ENCODE data around the gene CPLX4.
"Not testable (repeated sequence)": the region's sequence is repeated elsewhere in the genome, so short reads cannot be mapped to it uniquely, and the experiment has no call there.

The CPLX4 gene

DNA sequence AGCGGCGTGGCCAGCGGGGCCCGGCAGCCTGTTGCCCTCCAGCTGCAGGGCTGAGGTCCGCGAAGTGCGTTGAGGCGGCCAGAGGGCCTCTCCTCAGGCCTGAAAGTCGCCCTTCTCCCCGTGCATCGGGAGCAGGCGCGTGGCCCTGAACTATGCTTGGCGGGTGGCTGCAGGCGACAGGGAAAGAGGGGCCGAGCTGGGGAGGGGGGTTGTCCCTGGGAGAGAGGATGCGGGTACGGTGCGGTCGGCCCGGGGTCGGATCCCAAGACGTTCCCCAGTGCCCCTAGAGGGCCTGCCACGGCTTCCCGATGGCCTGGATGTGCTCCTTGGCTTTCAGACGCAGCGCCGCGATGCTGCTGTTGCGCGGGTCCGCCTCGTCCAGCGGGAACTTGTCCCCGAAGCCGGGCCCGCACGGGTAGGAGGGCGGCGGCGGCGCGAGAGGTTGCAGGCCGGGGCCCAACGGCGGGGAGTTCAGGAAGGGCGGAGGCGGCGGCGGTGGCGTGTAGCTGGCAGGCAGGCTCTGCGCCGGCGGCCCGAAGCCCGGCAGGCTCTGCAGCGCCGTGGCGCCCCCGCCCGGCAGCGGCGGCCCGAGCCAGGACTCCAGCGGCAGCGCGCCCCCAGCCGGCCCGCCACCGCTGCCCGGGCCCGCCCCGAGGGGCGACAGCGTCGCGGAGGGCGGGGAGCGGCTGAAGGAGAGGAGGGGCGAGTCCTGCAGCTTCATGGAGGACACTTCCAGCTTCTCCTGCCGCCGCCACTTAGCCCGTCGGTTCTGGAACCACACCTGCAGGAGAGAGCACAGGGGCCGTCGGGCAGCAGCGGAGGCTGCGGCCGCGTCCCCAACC is 49.5 kb downstream of the CPLX4 start:
- FAIRE-seq, result no peak

DNA sequence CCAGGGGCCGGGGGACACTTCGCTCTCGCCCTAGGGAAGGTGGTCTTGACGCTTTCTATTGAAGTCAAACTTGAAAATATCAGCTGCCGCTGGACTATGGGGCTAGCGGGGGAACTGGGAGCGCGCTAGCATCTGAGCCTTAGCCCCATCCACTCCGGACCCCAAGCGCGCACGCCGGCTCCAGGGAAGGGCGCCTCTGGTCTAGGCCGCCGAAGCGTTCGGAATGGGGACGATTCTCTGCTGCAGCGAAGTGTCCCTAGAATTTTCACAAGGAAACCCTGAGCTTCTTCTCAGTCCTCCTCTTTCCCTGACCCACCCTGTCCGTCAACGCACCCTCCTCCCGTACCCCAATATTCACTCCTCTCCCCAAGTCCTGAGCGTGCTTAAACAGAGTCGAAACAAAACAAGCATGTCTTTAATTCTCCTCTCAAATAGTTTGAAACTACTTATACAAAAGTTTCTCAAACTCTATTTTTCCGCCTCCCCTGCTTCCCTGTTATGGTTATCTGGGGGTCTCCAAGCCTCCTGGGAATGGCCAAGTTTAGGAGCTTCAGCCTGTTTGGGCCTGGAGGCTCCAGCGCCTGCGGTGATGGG is 50.2 kb downstream of the CPLX4 start:
- no peak for FAIRE-seq

DNA sequence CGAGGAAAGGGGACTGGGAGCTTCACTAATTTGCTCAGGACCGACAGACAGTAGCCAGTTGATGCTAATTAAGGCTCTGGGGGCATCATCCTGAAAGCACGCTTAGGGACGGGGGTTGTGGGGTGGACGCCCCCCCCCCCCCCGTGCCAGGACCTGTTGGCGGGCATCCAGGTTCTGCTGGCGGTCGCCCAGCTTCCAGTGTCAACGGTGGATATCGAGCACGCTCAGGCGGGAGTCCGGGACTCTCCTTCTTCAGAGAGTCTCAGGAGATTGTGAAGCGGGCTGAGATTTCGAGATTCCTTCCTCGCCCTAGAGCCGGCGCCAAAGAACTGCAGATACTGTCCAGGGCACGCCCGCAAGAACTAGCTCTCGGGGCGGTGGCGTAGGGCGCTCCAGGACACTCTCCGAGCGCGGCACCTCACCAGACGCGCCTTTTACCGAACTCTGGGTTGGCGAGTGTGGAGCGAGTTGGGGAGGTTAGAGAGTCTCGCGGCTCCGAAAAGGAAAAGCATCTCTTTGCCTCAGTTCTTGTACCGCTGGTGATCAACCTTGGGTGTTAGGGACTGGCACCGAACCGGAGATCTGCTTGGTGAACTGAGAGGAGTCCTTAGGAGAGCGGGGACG is 50.8 kb downstream of the CPLX4 start:
- no peak for FAIRE-seq

DNA sequence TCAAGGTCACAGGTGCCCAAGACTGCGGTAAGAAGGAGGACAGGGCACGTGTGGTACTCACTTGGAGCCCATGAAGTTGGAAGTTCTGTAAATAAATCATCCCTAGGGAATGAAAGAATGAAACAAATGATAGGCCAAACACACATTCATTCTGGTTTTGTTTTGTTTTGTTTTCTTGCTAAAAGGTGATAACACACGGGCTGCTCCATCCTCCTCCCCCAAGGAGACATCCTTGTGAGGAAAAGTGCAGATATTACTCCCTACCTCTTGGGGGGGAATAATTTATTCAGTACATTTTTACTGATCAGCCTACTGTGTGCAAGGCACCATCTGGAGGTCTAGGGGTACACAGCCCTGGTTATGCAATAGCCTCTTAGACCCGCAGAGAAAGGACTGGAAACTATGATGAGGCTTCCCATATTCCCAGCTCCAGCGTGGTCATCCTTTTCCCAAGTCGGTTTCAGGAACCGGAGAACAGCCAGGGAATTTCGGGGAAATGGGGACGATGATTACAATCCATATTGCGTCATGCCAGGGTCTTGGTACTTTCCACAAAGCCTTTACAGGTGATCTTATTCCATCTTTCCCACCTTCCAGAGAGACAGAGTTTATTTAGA is 51.5 kb downstream of the CPLX4 start:
- FAIRE-seq, result no peak

DNA sequence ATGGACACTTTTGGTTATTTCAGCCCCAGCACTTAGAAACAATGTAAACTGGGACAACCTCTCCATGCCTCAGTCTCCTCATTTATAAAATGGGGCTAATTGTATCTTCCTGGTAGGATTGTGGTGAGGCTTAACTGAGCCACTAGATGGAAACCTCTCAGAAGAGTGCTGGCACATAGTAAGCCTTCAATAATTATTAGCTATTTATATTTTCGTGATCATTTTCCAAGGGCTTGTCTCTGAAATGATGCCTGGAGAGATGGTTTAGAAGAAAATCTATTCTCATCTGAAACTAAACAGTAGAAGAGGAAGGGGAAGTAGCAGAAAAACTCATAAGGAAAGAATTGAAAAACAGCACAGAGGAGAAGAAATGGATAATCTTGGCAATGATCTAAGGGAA is 52.0 kb downstream of the CPLX4 start:
- no peak for FAIRE-seq

DNA sequence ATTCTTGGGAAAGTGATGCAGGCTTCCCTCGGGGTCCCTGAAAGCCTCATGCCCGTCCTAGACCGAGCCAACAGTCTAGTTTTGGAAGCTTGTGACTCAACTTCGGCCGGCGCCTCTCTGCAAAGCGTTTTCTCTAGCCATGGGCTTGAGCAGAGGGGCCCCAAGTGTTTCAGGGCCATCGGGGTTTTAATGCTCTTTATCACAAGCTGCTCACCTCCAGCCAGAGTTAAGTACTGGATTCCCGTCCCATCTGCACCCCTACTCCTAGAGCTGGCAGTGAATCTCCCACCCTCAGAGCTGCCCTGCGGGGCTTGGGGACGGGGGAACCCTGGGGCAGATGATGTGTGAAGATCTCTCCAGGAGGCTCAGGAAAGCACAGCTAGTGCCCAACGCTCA is 52.5 kb downstream of the CPLX4 start:
- FAIRE-seq, result no peak

DNA sequence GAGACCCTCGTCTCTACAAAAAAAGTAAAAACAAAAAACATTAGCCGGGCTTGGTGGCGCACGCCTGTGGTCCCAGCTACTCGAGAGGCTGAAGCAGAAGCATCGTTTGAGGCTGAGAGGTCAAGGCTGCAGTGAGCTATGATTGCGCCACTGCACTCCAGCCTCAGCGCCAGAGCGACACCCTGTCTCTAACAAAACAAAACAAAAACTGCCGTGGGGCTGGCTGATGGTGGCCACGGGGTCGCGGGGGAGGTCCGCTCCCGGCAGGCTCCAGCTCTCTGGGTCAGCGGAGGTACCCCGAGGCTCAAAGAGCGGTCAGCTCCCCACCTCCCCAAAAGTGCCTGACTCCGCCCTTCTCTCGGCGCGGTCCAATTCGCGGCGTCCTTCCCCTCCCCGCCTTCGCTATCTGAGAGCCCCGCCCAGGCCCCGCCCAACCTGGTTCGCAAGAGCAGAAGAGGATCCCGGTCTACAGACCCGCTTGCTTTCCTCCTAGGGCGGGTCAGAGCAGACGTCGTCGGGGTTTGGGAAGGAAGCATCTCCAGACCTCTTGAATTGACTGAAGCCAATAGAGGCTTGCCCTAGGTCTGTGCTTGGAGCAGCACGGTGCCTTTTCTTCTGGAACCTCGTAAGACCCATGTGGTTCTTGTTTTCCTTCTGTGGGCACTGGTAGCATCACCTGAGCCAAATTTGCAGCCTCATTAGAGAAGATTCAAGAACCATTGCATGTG is 53.0 kb downstream of the CPLX4 start:
- no peak for FAIRE-seq

DNA sequence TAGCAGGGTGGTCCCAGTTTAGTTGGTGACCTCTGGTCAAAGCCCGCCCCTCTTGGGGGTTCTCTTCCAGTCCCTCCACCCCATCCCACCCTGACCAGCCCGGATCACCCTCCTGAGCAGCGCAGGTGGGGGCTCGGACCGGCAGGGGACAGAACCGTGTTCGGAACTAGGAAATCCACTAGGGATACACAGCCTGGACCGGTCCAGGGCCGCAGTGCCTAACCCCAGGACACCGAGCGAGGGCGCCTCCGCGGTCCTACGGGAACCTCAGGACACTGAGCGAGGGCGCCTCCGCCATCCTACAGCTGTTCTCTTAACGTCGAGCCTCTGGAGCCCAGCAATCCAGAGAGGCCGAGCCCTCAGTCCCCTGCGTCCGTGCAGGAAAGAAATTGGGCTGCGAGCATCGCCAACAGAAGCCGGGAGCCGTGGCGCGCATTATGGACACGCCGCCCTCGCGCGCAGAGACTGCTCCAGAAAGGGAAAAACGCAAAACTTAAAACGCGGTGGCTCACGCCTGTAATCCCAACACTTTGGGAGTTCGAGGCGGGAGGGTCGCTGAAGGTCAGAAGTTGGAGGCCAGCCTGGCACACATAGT is 53.7 kb downstream of the CPLX4 start:
- FAIRE-seq, result no peak

DNA sequence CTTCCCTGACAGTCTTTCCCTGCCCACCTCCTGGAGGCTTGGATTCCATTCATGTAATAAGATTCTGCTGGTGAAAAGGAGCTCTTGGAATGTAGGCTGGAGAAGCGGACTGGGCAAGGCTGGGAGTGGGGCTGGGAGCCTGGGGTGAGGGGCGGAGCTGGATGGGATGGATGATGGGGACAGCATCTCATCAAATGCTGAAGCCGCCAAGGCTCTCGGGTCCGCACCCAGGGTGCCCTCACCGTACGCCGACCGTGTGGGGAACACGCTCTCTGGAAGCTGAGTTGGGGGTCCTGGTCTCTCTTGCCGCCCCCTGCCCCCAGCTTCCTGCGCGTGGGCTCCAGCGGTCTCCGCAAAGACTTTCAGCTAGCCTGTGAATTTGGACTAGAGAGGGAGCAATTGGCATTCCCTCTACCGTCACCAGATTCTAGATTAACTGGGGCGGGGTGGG is 54.3 kb downstream of the CPLX4 start:
- FAIRE-seq, result no peak

DNA sequence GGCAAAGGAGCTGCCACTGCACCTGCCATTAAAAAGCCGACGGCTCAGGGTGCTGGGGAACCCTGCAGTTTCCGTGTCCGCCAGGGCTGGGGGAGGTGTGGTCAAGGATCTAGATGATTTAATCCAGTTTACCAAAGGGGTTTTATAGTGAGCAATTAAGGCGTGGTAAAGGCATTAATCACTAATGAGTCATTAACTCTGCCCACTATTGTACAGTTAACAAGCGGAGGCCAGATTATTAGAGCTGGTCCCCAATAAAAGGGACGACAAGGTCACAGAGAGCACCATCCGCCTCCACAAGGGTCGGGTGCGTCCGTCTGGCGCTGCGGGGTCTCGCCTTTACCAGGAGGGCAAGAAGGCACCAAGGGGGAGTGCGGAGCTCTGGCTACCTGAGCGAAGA is 54.8 kb downstream of the CPLX4 start:
- FAIRE-seq, result no peak

DNA sequence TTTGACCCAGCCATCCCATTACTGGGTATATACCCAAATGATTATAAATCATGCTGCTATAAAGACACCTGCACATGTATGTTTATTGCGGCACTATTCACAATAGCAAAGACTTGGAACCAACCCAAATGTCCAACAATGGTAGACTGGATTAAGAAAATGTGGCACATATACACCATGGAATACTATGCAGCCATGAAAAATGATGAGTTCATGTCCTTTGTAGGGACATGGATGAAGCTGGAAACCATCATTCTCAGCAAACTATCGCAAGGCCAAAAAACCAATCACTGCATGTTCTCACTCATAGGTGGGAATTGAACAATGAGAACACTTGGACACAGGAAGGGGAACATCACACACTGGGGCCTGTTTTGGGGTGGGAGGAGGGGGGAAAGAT is 56.2 kb downstream of the CPLX4 start:
- not testable (repeated sequence) for FAIRE-seq

DNA sequence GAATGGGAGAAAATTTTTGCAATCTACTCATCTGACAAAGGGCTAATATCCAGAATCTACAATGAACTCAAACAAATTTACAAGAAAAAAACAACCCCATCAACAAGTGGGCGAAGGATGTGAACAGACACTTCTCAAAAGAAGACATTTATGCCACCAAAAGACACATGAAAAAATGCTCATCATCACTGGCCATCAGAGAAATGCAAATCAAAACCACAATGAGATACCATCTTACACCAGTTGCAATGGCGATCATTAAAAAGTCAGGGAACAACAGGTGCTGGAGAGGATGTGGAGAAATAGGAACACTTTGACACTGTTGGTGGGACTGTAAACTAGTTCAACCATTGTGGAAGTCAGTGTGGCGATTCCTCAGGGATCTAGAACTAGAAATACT is 56.6 kb downstream of the CPLX4 start:
- not testable (repeated sequence) for FAIRE-seq

DNA sequence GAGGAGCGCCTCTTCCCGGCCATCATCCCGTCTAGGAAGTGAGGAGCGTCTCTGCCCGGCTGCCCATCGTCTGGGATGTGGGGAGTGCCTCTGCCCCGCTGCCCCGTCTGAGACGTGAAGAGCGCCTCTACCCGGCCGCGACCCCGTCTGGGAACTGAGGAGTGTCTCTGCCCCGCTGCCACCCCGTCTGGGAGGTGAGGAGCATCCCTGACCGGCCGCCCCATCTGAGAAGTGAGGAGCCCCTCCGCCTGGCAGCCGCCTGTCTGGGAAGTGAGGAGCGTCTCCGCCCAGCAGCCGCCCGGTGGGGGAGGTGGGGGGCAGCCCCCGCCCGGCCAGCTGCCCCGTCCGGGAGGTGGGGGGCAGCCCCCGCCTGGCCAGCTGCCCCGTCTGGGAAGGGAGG is 63.0 kb downstream of the CPLX4 start:
- FAIRE-seq, result not testable (repeated sequence)

DNA sequence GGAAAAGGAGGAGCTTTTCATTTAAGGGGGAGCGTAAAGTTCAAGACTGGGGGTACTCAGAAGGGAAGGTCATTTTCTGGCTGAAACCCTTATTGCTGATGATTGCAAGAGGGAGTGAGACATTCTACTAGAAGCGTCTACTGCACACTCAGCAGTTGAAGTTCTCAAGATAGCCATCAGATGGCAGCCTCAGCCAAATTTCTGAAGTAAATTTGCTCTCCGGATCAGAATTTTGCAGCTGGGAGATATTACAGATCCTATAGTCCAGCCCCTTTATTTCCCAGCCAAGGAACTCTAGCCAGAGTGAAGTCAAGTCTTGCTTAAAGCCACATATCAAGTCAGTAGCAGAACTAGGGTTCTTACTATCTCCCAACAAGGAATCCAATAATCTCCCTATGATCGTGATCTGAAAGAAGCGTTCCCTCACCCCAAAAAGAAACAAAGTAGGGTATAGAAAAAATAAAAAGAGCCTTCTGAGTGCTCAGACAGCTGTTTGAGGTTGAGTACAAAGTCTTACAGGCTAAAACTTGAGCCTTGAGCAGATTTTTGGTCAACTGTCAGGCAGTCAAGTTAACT is 69.2 kb downstream of the CPLX4 start:
- FAIRE-seq, result peak; percentile 72

DNA sequence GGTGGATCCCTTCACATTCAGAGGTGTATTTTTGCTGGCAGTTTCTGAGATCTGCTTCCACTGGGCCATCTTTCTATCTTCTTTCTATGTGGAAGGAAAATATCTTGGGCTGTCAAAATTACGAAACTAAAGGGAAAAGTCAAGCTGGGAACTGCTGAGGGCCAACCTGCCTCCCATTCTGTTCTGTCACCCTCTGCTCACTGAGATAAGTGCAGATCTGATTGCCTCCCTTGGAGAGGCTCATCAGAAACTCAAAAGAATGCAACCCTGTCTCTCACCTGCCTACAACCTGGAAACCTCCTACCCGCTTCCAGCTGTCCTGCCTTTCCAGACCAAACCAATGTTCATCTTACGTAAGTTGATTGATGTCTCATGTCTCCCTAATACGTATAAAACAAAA is 71.7 kb downstream of the CPLX4 start:
- no peak for FAIRE-seq
